Activated CD8-positive, alpha-beta T cell treated with anti-CD3 and anti-CD28 coated beads for 36 hours (primary cell): Measurements from ENCODE around the gene TMEM139. TPM values are rescaled to one million over a fixed set of nuclear protein-coding genes. Genes with fewer than 3 reads are reported as not detected.

Experiments used
- ATAC-seq: fragments of 200-7000 bp; cut with Tn5 transposase; one replicate; pipeline ENCODE4 v1.10.0; 2021; ENCODE audit warnings: mild to moderate bottlenecking, moderate library complexity
- CTCF ChIA-PET: fragments of 350-600 bp; sonication (Branson Sonifier 250); formaldehyde crosslinking; loops from one replicate; lab custom pipeline; 2021; ENCODE audit warnings: antibody characterized with exemption; lab: Charles Lee
- POLR2A ChIA-PET: fragments of 350-600 bp; sonication (Branson Sonifier 250); formaldehyde crosslinking; loops from one replicate; lab custom pipeline; 2021; ENCODE audit warnings: antibody characterized with exemption; lab: Charles Lee
- DNase-seq: peaks from one replicate; pipeline ENCODE4 v3.0.0-alpha.2; 2020
- H3K27ac Mint-ChIP-seq: one replicate; pipeline ENCODE4 v1.8.0; 2021; ENCODE audit warnings: mild to moderate bottlenecking, mixed read lengths
- H3K27me3 Mint-ChIP-seq: one replicate; pipeline ENCODE4 v1.8.0; 2021; ENCODE audit warnings: mixed read lengths
- H3K36me3 Mint-ChIP-seq: one replicate; pipeline ENCODE4 v1.8.0; 2021; ENCODE audit warnings: low read depth, mixed read lengths
- H3K4me1 Mint-ChIP-seq: one replicate; pipeline ENCODE4 v1.8.0; 2021; ENCODE audit warnings: low read depth, mixed read lengths
- H3K4me3 Mint-ChIP-seq: one replicate; pipeline ENCODE4 v1.8.0; 2021; ENCODE audit warnings: mild to moderate bottlenecking, moderate library complexity, mixed read lengths
- H3K9me3 Mint-ChIP-seq: one replicate; pipeline ENCODE4 v1.8.0; 2021; ENCODE audit warnings: mixed read lengths
- intact Hi-C: fragments of 100-400 bp; cut with micrococcal nuclease; formaldehyde crosslinking; loops from one replicate; pipeline ENCODE4 v1.10.0; 2022
- total RNA-seq, 2 experiments: library from RNA; stranded (reverse); gene quantifications; one replicate each; pipeline ENCODE4 v1.2.3, GENCODE V29; 2021
- TF ChIP-seq, protein P1 (sequence below): fragments of 200-600 bp; IDR thresholded peaks from one replicate; pipeline ENCODE4 v1.8.0; 2022; ENCODE audit warnings: antibody characterized with exemption, mild to moderate bottlenecking

The TMEM139 gene
- total RNA-seq, 2 experiments from 2014 or later = 1.6 to 2.0 TPM

DNA sequence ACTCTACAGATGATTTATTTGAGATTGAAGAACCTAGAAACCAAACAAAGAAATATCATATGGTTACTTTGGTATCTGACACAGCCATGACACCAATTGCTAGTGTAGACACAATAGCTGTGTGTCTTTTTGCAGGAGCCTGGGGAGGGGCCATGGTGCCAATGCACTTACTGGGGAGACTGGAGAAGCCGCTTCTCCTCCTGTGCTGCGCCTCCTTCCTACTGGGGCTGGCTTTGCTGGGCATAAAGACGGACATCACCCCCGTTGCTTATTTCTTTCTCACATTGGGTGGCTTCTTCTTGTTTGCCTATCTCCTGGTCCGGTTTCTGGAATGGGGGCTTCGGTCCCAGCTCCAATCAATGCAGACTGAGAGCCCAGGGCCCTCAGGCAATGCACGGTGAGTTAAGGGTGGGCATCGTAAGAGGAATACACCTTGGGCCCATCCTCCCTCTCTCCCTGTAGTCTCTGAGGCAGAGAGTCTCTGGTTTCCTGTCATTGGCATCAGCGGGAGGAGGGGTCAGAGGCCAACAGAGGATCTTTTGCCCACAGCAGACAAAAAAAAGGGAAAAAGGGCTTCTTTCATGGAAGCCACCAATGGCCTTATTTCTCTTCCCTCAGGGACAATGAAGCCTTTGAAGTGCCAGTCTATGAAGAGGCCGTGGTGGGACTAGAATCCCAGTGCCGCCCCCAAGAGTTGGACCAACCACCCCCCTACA lies 1.2 kb downstream of the TMEM139 start:
- intact Hi-C loops = no loop called here
- no peak for ATAC-seq
- Mint-ChIP-seq H3K4me3 (no peak overlapping the region), H3K27ac (no peak overlapping the region), H3K36me3 (peaks cover 27% of the 10 kb centered on the region), H3K4me1 (peaks cover 37% of the 10 kb centered on the region), H3K9me3 (peaks cover 3% of the 10 kb centered on the region), H3K27me3 (no peaks in the 10 kb centered on the region)
- ChIA-PET POLR2A (interaction anchor here (1.1 to 3.6 kb wide), 3 partner anchors 10 to 98 kb away, joined by 3 to 31 read pairs (median 5); partner anchors contain the start of gene GSTK1), CTCF (interaction anchor here (0.9 kb wide), 2 partner anchors 13 to 45 kb away, joined by 3 to 4 read pairs; no protein-coding TSS in a partner anchor)
- DNase-seq = no peak
- TF ChIP-seq, protein P1, sequence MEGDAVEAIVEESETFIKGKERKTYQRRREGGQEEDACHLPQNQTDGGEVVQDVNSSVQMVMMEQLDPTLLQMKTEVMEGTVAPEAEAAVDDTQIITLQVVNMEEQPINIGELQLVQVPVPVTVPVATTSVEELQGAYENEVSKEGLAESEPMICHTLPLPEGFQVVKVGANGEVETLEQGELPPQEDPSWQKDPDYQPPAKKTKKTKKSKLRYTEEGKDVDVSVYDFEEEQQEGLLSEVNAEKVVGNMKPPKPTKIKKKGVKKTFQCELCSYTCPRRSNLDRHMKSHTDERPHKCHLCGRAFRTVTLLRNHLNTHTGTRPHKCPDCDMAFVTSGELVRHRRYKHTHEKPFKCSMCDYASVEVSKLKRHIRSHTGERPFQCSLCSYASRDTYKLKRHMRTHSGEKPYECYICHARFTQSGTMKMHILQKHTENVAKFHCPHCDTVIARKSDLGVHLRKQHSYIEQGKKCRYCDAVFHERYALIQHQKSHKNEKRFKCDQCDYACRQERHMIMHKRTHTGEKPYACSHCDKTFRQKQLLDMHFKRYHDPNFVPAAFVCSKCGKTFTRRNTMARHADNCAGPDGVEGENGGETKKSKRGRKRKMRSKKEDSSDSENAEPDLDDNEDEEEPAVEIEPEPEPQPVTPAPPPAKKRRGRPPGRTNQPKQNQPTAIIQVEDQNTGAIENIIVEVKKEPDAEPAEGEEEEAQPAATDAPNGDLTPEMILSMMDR = no peak

- CTCF ChIA-PET = interaction anchor here (0.9 to 1.5 kb wide), 2 partner anchors 13 to 20 kb away, joined by 4 read pairs; no protein-coding TSS in a partner anchor
- DNase-seq (no peak), ATAC-seq (no peak)
- no peaks in the 10 kb centered on the region for H3K27me3 Mint-ChIP-seq
- POLR2A ChIA-PET = interaction anchor here (1.1 to 3.6 kb wide), 4 partner anchors 10 to 98 kb away, joined by 3 to 31 read pairs (median 6); partner anchors contain the start of gene GSTK1
- TF ChIP-seq, protein P1 = no peak
- peak overlapping the region; percentile 34 for H3K27ac Mint-ChIP-seq
- peaks cover 3% of the 10 kb centered on the region for H3K9me3 Mint-ChIP-seq
- H3K4me3 Mint-ChIP-seq = no peak overlapping the region
- H3K36me3 Mint-ChIP-seq = peaks cover 32% of the 10 kb centered on the region
- intact Hi-C loops = no loop called here
- peaks cover 40% of the 10 kb centered on the region for H3K4me1 Mint-ChIP-seq
Observed at GRCh38 chr7:143286522-143286890, 1.7 kb downstream of the TMEM139 start.

- Mint-ChIP-seq H3K27me3 (no peaks in the 10 kb centered on the region), H3K27ac (peak overlapping the region; percentile 87), H3K9me3 (peaks cover 3% of the 10 kb centered on the region), H3K36me3 (peaks cover 38% of the 10 kb centered on the region), H3K4me3 (peak overlapping the region; percentile 88), H3K4me1 (peaks cover 42% of the 10 kb centered on the region)
- TF ChIP-seq, protein P1 = no peak
- intact Hi-C loops = no loop called here
- POLR2A ChIA-PET = interaction anchor here (0.9 to 3.6 kb wide), 13 partner anchors 8 to 121 kb away, joined by 3 to 31 read pairs (median 5); partner anchors contain the start of genes EPHA1 and GSTK1
- ATAC-seq = no peak
- DNase-seq = no peak
- CTCF ChIA-PET = interaction anchor here (0.9 to 1.7 kb wide), 8 partner anchors 8 to 93 kb away, joined by 3 to 10 read pairs (median 4); no protein-coding TSS in a partner anchor
Observed at GRCh38 chr7:143287339-143287934, 2.7 kb downstream of the TMEM139 start.

DNA sequence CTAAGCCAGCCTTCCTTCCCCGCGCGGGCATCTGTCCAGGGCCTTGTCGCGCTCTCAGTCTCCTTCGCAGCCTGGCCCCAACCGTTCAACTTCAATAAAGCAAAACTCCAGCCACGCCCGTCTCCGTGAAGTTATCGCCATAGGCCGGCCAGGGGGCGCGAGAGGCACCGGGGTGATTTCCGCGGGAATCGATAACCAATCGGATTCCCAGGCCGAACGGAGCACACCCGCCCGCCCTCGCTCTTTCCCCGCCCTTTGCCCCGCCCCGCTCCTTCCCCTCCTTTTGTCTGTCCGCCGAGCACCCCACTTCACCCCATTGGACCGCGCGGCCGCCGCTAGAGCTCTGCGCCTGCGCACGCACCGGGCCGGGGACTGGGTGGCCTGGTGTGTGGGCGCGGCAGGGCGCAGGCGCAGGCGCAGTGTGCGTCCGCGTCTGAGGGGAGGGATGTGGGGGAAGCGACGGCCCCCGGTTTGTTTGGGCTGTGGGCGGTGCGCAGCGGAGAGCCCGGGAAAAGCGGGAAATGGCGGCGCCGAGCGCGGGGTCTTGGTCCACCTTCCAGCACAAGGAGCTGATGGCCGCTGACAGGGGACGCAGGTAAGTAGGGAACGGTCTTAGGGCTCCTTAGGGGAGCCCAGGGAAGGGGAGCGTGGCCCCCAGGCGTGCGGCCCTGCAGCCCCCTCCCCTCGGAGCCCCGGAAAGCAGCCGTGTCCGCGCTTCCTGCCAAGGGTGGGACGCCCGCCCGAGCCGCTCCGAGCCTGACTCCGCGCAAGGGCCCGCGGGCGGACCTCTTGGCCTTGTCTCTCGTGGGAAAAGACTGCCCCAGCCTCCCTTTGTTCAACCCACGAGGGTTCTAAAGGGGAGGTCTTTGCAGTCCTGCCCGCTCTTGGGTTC lies 3.4 kb downstream of the TMEM139 start, which contains the start of gene CASP2:
CASP2 (plus strand) TSS at position 417 of the 892 bp plus-strand sequence; CDS start at position 522, 105 bp downstream.
- ChIA-PET POLR2A (interaction anchor here (0.6 to 3.6 kb wide), 18 partner anchors 8 to 480 kb away, joined by 3 to 31 read pairs (median 4); partner anchors contain the start of genes EPHA1 and GSTK1), CTCF (interaction anchor here (1.2 to 1.7 kb wide), 7 partner anchors 8 to 92 kb away, joined by 3 to 10 read pairs (median 4); no protein-coding TSS in a partner anchor)
- H3K27me3 Mint-ChIP-seq = no peaks in the 10 kb centered on the region
- peak within 1 kb of the TSS; percentile 88 for H3K4me3 Mint-ChIP-seq
- H3K27ac Mint-ChIP-seq = peak within 1 kb of the TSS; percentile 89
- H3K4me1 Mint-ChIP-seq = peaks cover 42% of the 10 kb centered on the region
- DNase-seq (peak; percentile 98), ATAC-seq (peak; percentile 96)
- intact Hi-C loops = no loop called here
- H3K36me3 Mint-ChIP-seq = peaks cover 45% of the 10 kb centered on the region
- peaks cover 3% of the 10 kb centered on the region for H3K9me3 Mint-ChIP-seq
- TF ChIP-seq, protein P1 = no peak
